Mammary epithelial cell (primary cell): ENCODE measurements around the gene PCK2.

Source experiments
- EZH2 ChIP-seq: IDR thresholded peaks from 2 replicates; pipeline ENCODE4 v1.6.1; 2012; ENCODE audit warnings: low read length, inconsistent platforms, borderline replicate concordance
- TF ChIP-seq, protein P1 (sequence below), 2 donors: IDR thresholded peaks in 1 of 2; conservative IDR thresholded peaks in 1 of 2; 2 replicates each; pipeline ENCODE4 v1.5.1; 2011 to 2012; ENCODE audit warnings: inconsistent platforms in 2 of 2, low read length in 2 of 2, mild to moderate bottlenecking in 2 of 2, control low read depth in 1 of 2, low read depth in 1 of 2; ENCODE audit not compliant: insufficient read depth in 1 of 2; ENCODE audit errors: extremely low read depth in 1 of 2

DNA sequence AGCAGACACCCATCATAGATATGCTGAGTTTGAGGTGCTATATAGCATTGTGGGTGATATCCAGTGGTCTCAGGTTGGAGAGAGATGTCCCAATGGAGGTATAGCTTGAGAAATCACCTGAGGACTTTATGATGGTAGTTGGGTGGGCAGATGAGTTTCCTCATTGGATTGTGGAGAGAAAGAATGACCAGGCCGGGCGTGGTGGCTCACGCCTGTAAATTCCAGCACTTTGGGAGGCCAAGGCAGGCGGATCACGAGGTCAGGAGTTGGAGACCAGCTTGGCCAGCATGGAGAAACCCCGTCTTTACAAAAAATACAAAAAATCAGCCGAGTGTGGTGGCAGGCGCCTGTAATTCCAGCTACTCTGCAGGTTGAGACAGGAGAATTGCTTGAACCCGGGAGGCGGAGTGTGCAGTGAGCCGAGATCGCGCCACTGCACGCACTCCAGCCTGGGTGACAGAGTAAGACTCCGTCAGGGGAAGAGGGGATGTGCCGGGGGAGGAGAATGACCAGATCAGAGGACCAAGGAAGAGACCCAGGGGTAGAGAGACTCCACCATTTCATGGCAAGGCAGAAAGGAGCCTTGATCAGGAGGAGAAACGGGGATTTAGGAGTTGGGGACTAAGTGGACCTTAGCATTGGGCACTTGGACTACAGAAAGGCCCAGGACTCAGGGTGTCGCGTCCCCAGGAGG, 757 bp upstream of the PCK2 start:
- TF ChIP-seq, protein P1, sequence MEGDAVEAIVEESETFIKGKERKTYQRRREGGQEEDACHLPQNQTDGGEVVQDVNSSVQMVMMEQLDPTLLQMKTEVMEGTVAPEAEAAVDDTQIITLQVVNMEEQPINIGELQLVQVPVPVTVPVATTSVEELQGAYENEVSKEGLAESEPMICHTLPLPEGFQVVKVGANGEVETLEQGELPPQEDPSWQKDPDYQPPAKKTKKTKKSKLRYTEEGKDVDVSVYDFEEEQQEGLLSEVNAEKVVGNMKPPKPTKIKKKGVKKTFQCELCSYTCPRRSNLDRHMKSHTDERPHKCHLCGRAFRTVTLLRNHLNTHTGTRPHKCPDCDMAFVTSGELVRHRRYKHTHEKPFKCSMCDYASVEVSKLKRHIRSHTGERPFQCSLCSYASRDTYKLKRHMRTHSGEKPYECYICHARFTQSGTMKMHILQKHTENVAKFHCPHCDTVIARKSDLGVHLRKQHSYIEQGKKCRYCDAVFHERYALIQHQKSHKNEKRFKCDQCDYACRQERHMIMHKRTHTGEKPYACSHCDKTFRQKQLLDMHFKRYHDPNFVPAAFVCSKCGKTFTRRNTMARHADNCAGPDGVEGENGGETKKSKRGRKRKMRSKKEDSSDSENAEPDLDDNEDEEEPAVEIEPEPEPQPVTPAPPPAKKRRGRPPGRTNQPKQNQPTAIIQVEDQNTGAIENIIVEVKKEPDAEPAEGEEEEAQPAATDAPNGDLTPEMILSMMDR (conservative IDR thresholded peaks at IDR 0.05 in 1 of 2, IDR thresholded peaks at IDR 0.05 in 1 of 2; ENCODE audit: extremely low read depth in 1 of 2, insufficient read depth in 1 of 2, low read depth in 1 of 2, low read length in 2 of 2), result no peak
- TF ChIP-seq EZH2, result no peak
